22Rv1 (cell line): Measurements from ENCODE around the gene MRGPRD.

Source experiments
- ZFX ChIP-seq: fragments of 450-650 bp; IDR thresholded peaks from 2 replicates; pipeline ENCODE4 v1.6.1; 2017; ENCODE audit warnings: antibody characterized with exemption, borderline replicate concordance
- TF ChIP-seq, protein P1 (sequence below): fragments of 450-650 bp; IDR thresholded peaks from 2 replicates; pipeline ENCODE4 v1.5.1; 2017; ENCODE audit warnings: mild to moderate bottlenecking

- TF ChIP-seq, protein P1, sequence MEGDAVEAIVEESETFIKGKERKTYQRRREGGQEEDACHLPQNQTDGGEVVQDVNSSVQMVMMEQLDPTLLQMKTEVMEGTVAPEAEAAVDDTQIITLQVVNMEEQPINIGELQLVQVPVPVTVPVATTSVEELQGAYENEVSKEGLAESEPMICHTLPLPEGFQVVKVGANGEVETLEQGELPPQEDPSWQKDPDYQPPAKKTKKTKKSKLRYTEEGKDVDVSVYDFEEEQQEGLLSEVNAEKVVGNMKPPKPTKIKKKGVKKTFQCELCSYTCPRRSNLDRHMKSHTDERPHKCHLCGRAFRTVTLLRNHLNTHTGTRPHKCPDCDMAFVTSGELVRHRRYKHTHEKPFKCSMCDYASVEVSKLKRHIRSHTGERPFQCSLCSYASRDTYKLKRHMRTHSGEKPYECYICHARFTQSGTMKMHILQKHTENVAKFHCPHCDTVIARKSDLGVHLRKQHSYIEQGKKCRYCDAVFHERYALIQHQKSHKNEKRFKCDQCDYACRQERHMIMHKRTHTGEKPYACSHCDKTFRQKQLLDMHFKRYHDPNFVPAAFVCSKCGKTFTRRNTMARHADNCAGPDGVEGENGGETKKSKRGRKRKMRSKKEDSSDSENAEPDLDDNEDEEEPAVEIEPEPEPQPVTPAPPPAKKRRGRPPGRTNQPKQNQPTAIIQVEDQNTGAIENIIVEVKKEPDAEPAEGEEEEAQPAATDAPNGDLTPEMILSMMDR = no peak
- no peak for TF ChIP-seq ZFX
These were observed 18.1 kb downstream of the MRGPRD start for GRCh38 chr11:68962527-68963250.
